ENCODE results near the gene DAB2IP.

DNA sequence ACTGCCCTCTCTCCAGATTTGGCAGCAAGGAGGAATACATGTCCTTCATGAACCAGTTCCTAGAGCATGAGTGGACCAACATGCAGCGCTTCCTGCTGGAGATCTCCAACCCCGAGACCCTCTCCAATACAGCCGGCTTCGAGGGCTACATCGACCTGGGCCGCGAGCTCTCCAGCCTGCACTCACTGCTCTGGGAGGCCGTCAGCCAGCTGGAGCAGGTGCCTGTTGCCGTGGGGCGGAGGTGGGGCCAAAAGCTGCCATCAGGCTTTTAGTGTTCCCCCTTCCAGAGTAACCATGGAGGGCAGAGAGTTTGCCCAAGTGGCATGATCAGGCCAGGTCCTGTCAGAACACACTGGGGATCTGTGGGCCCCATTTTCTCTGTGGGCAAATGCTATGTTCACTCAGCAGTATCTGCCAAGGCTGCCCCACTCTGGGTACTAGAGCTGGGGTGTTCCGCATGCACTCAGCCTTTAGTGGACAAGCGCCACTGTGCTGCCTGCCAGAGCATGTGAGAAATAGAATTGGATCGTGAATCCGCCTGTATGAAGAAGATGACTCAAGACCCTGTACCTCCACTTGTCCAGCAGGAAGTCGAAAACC, 117.1 kb downstream of the DAB2IP start:
- no peak for TF ChIP-seq RAD21 (IDR thresholded peaks at IDR 0.05; ENCODE audit: low read length)
- TF ChIP-seq SMC3 (IDR thresholded peaks at IDR 0.05; ENCODE audit: low read depth, low read length), result no peak
- TF ChIP-seq, protein P1, sequence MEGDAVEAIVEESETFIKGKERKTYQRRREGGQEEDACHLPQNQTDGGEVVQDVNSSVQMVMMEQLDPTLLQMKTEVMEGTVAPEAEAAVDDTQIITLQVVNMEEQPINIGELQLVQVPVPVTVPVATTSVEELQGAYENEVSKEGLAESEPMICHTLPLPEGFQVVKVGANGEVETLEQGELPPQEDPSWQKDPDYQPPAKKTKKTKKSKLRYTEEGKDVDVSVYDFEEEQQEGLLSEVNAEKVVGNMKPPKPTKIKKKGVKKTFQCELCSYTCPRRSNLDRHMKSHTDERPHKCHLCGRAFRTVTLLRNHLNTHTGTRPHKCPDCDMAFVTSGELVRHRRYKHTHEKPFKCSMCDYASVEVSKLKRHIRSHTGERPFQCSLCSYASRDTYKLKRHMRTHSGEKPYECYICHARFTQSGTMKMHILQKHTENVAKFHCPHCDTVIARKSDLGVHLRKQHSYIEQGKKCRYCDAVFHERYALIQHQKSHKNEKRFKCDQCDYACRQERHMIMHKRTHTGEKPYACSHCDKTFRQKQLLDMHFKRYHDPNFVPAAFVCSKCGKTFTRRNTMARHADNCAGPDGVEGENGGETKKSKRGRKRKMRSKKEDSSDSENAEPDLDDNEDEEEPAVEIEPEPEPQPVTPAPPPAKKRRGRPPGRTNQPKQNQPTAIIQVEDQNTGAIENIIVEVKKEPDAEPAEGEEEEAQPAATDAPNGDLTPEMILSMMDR (conservative IDR thresholded peaks at IDR 0.05; ENCODE audit: low read depth, low read length), result no peak
- no peak for TF ChIP-seq POLR2A (IDR thresholded peaks at IDR 0.05; ENCODE audit: low read depth, low read length)
- TF ChIP-seq CEBPB (IDR thresholded peaks at IDR 0.05; ENCODE audit: low read depth, low read length), result no peak
- TF ChIP-seq BHLHE40 (IDR thresholded peaks at IDR 0.05; ENCODE audit: low read depth, low read length), result no peak
- TF ChIP-seq RFX5 (IDR thresholded peaks at IDR 0.05; ENCODE audit: low read depth, low read length), result no peak
- TF ChIP-seq, protein P2, sequence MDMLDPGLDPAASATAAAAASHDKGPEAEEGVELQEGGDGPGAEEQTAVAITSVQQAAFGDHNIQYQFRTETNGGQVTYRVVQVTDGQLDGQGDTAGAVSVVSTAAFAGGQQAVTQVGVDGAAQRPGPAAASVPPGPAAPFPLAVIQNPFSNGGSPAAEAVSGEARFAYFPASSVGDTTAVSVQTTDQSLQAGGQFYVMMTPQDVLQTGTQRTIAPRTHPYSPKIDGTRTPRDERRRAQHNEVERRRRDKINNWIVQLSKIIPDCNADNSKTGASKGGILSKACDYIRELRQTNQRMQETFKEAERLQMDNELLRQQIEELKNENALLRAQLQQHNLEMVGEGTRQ (IDR thresholded peaks at IDR 0.05; ENCODE audit: low read depth, low read length), result no peak
- no peak for TF ChIP-seq FOS (IDR thresholded peaks at IDR 0.05; ENCODE audit: low read depth, low read length)
